Measurements from ENCODE around the gene KMT5B. TPM values are rescaled to one million over a fixed set of nuclear protein-coding genes. Genes with fewer than 3 reads are reported as not detected.

KMT5B gene
- polyA plus RNA-seq, 2 of the 4 experiments (the other 2 are of a cell fraction), result 15.2 to 27.1 TPM

- H3K4me3 ChIP-seq, result no peak overlapping the region
- FAIRE-seq, result no peak
- ChIA-PET CTCF (interaction anchor here (2.0 kb wide), 1 partner anchor 11 kb away, joined by 5 read pairs; no protein-coding TSS in a partner anchor), POLR2A (no interaction called here)
- no peak for DNase-seq (ENCODE audit: low read depth in 1 of 2, low spot score in 1 of 2)
- H3K4me1 ChIP-seq, result peaks cover 19% of the 10 kb centered on the region
- no peaks in the 10 kb centered on the region for H3K9me3 ChIP-seq
- peak in 1 of 2 experiments; percentile 14; a peak in 1 of 6 replicates for ATAC-seq
- 80% methylated on average over 10 of the region's 10 CpGs for WGBS (ENCODE audit: missing lambda C conversion rate)
- no peak overlapping the region for H3K27ac ChIP-seq
- TF ChIP-seq GATA3 (IDR thresholded peaks at IDR 0.05; ENCODE audit: borderline replicate concordance), result no peak
- no peak overlapping the region for H3K4me2 ChIP-seq
Measured at GRCh38 chr11:68107689-68108088, 105.4 kb downstream of the KMT5B start.

GRCh38 chr11:68106165-68106940 is 106.7 kb downstream of the KMT5B start:
- ChIA-PET CTCF (interaction anchor here (0.6 to 1.7 kb wide), 7 partner anchors 10 to 100 kb away, joined by 3 to 5 read pairs (median 4); no protein-coding TSS in a partner anchor), POLR2A (no interaction called here)
- no peak overlapping the region for H3K4me3 ChIP-seq
- DNase-seq (ENCODE audit: low read depth in 1 of 2, low spot score in 1 of 2) (no peak), ATAC-seq (peak; percentile 71 to 84; a peak in 4 of 6 replicates), FAIRE-seq (no peak)
- peak overlapping the region; percentile 41 for H3K4me2 ChIP-seq
- WGBS (ENCODE audit: missing lambda C conversion rate), result 60% methylated on average over 8 of the region's 8 CpGs
- TF ChIP-seq POLR2A (IDR thresholded peaks at IDR 0.05; ENCODE audit: low read length), result no peak
- H3K4me1 ChIP-seq, result peaks cover 19% of the 10 kb centered on the region
- H3K27ac ChIP-seq, result no peak overlapping the region
- H3K9me3 ChIP-seq, result no peaks in the 10 kb centered on the region

Other genes with a start within 250 kb of the KMT5B start
- 49.4 and 55.5 TPM in 2 replicates for gene UNC93B1, start 209.2 kb downstream of the KMT5B start, polyA plus RNA-seq (2011; rRNA removed)
- 43.7 to 51.2 TPM (median 47.1 TPM) in 3 replicates for gene UNC93B1, start 209.2 kb downstream of the KMT5B start, polyA plus RNA-seq (2017; fragmentation: RNase III; extraction: RNeasy Plus Mini Kit Qiagen cat#74134 plus additional on column Dnase treatment)
- gene ALDH3B1, start 203.0 kb downstream of the KMT5B start, polyA plus RNA-seq (2011; rRNA removed), result 109 and 130 TPM in 2 replicates
- gene ALDH3B1, start 203.0 kb downstream of the KMT5B start, polyA plus RNA-seq (2017; fragmentation: RNase III; extraction: RNeasy Plus Mini Kit Qiagen cat#74134 plus additional on column Dnase treatment), result 93.7 to 104 TPM (median 94.4 TPM) in 3 replicates
- 71.0 and 73.7 TPM in 2 replicates for gene NDUFS8, start 182.6 kb downstream of the KMT5B start, polyA plus RNA-seq (2011; rRNA removed)
- 283 to 300 TPM (median 298 TPM) in 3 replicates for gene NDUFS8, start 182.6 kb downstream of the KMT5B start, polyA plus RNA-seq (2017; fragmentation: RNase III; extraction: RNeasy Plus Mini Kit Qiagen cat#74134 plus additional on column Dnase treatment)
- 36.3 and 49.4 TPM in 2 replicates for gene TCIRG1, start 174.3 kb downstream of the KMT5B start, polyA plus RNA-seq (2011; rRNA removed)
- 94.9 to 120 TPM (median 115 TPM) in 3 replicates for gene TCIRG1, start 174.3 kb downstream of the KMT5B start, polyA plus RNA-seq (2017; fragmentation: RNase III; extraction: RNeasy Plus Mini Kit Qiagen cat#74134 plus additional on column Dnase treatment)
- 19.4 and 21.7 TPM in 2 replicates for gene CHKA, start 91.9 kb downstream of the KMT5B start, polyA plus RNA-seq (2011; rRNA removed)
- 11.1 to 15.9 TPM (median 14.2 TPM) in 3 replicates for gene CHKA, start 91.9 kb downstream of the KMT5B start, polyA plus RNA-seq (2017; fragmentation: RNase III; extraction: RNeasy Plus Mini Kit Qiagen cat#74134 plus additional on column Dnase treatment)
- gene C11orf24, start 58.7 kb upstream of the KMT5B start, polyA plus RNA-seq (2011; rRNA removed), result 29.4 and 30.6 TPM in 2 replicates
- gene C11orf24, start 58.7 kb upstream of the KMT5B start, polyA plus RNA-seq (2017; fragmentation: RNase III; extraction: RNeasy Plus Mini Kit Qiagen cat#74134 plus additional on column Dnase treatment), result 43.8 to 47.8 TPM (median 44.0 TPM) in 3 replicates
- 10.9 and 15.9 TPM in 2 replicates for gene LRP5, start 99.3 kb upstream of the KMT5B start, polyA plus RNA-seq (2011; rRNA removed)
- gene LRP5, start 99.3 kb upstream of the KMT5B start, polyA plus RNA-seq (2017; fragmentation: RNase III; extraction: RNeasy Plus Mini Kit Qiagen cat#74134 plus additional on column Dnase treatment), result 29.5 to 34.6 TPM (median 32.3 TPM) in 3 replicates
- gene PPP6R3, start 247.5 kb upstream of the KMT5B start, polyA plus RNA-seq (2011; rRNA removed), result 114 and 123 TPM in 2 replicates
- gene PPP6R3, start 247.5 kb upstream of the KMT5B start, polyA plus RNA-seq (2017; fragmentation: RNase III; extraction: RNeasy Plus Mini Kit Qiagen cat#74134 plus additional on column Dnase treatment), result 69.7 to 73.9 TPM (median 73.3 TPM) in 3 replicates